OCI-LY3 (cell line): Measurements from ENCODE around the gene COA7.
"Not testable (repeated sequence)": the region's sequence is repeated elsewhere in the genome, so short reads cannot be mapped to it uniquely, and the experiment has no call there.

Experiments used
- H2AFZ ChIP-seq: fragments of 200-600, 300-600 bp; shearing (Covaris generic); 2 replicates; pipeline ENCODE4 v1.6.0; 2014; ENCODE audit warnings: antibody characterized with exemption, low read depth, low read length
- H3K27ac ChIP-seq: fragments of 200-600, 300-600 bp; sonication (generic); 2 replicates; pipeline ENCODE4 v1.5.1; 2014; ENCODE audit warnings: mild to moderate bottlenecking, low read length, moderate library complexity, mixed read lengths
- H3K27me3 ChIP-seq: fragments of 200-600, 300-600 bp; sonication (generic); 2 replicates; pipeline ENCODE4 v1.6.1; 2014; ENCODE audit warnings: low read depth, low read length, mixed read lengths
- H3K36me3 ChIP-seq: fragments of 200-600, 300-600 bp; sonication (generic); replicated peaks from 2 replicates; pipeline ENCODE3; 2014; ENCODE audit warnings: low read depth, low read length, mixed read lengths
- H3K4me1 ChIP-seq: fragments of 300-600, 200-600 bp; sonication (generic); 2 replicates; pipeline ENCODE4 v1.6.1; 2014; ENCODE audit warnings: low read length, mixed read lengths
- H3K4me2 ChIP-seq: fragments of 200-600, 300-600 bp; sonication (generic); 2 replicates; pipeline ENCODE4 v1.6.1; 2014; ENCODE audit warnings: low read length, mixed read lengths
- H3K4me3 ChIP-seq: fragments of 300-600, 200-600 bp; sonication (generic); 2 replicates; pipeline ENCODE4 v1.5.1; 2014; ENCODE audit warnings: antibody characterized with exemption, mild to moderate bottlenecking, low read length, moderate library complexity
- H3K79me2 ChIP-seq: fragments of 300-600, 200-600 bp; shearing (Covaris generic); 2 replicates; pipeline ENCODE4 v1.6.1; 2014; ENCODE audit warnings: mild to moderate bottlenecking, low read length, mixed read lengths
- H3K9ac ChIP-seq: fragments of 300-600, 200-600 bp; shearing (Covaris generic); 2 replicates; pipeline ENCODE4 v1.6.0; 2014; ENCODE audit warnings: mild to moderate bottlenecking, low read length, moderate library complexity
- H3K9me3 ChIP-seq: fragments of 200-600, 300-600 bp; shearing (Covaris generic); 2 replicates; pipeline ENCODE4 v1.6.1; 2014; ENCODE audit warnings: low read length, mixed read lengths; ENCODE audit not compliant: insufficient read depth
- H4K20me1 ChIP-seq: fragments of 200-600, 300-600 bp; sonication (generic); 2 replicates; pipeline ENCODE4 v1.6.1; 2016; ENCODE audit warnings: low read length, mixed read lengths; ENCODE audit not compliant: insufficient read depth
- EZH2phosphoT487 ChIP-seq: fragments of 200-600 bp; shearing (Covaris generic); IDR thresholded peaks from 2 replicates; pipeline ENCODE4 v1.6.1; 2018; ENCODE audit warnings: antibody characterized with exemption, mixed run types, low read depth
- TF ChIP-seq, protein P1 (sequence below): fragments of 200-600, 300-600 bp; sonication (generic); IDR thresholded peaks from 2 replicates; pipeline ENCODE4 v1.5.1; 2014; ENCODE audit warnings: antibody characterized with exemption, low read length, low read depth

COA7 gene

DNA sequence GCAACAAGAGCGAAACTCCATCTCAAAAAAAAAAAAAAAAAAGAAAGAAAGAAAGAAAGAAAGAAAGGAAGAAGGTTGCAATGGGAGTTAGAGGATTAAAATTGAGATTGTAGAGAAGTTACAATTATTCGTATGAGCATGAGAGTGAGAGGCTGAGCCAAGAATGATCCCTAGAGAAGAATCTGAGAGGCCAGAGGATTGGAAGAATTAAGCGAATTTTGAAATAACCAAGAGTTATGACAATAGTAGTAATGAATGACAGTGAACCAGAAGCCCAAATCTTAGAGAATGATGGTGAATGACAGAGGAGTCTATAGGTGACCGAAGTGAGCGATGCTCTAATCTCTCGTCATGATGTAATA lies 27.7 kb upstream of the COA7 start:
- H3K27me3 ChIP-seq: no peaks in the 10 kb centered on the region
- H2AFZ ChIP-seq: peak overlapping the region; percentile 98
- H3K36me3 ChIP-seq: no peaks in the 10 kb centered on the region
- peaks cover 20% of the 10 kb centered on the region for H3K79me2 ChIP-seq
- H3K9ac ChIP-seq: peak overlapping the region; percentile 58
- H3K4me1 ChIP-seq: peaks cover 7% of the 10 kb centered on the region; the same call in 1 of the 2 replicates
- H3K9me3 ChIP-seq: no peaks in the 10 kb centered on the region
- peak overlapping the region; percentile 98 for H3K4me3 ChIP-seq
- H4K20me1 ChIP-seq: no peaks in the 10 kb centered on the region
- TF ChIP-seq, protein P1, sequence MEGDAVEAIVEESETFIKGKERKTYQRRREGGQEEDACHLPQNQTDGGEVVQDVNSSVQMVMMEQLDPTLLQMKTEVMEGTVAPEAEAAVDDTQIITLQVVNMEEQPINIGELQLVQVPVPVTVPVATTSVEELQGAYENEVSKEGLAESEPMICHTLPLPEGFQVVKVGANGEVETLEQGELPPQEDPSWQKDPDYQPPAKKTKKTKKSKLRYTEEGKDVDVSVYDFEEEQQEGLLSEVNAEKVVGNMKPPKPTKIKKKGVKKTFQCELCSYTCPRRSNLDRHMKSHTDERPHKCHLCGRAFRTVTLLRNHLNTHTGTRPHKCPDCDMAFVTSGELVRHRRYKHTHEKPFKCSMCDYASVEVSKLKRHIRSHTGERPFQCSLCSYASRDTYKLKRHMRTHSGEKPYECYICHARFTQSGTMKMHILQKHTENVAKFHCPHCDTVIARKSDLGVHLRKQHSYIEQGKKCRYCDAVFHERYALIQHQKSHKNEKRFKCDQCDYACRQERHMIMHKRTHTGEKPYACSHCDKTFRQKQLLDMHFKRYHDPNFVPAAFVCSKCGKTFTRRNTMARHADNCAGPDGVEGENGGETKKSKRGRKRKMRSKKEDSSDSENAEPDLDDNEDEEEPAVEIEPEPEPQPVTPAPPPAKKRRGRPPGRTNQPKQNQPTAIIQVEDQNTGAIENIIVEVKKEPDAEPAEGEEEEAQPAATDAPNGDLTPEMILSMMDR: no peak
- TF ChIP-seq EZH2phosphoT487: no peak
- peak overlapping the region; percentile 71 for H3K4me2 ChIP-seq
- no peak overlapping the region for H3K27ac ChIP-seq

DNA sequence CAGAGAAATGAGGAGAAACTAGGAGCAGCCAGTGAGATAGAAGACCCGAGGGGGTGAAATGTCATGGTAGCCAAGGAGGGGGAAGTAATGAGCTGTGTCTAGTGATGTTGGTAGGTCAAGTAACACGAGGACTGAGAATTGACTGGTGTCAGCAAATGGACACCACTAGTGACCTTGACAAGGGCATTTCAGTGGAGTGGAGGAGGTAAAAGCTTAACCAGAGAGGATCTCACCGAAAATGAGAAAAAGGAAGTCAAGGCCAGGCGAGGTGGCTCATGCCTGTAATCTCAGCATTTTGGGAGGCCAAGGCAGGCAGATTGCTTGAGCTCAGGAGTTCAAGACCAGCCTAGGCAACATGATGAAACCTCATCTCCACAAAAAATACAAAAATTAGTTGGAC lies 25.1 kb upstream of the COA7 start:
- no peaks in the 10 kb centered on the region for H3K36me3 ChIP-seq
- H4K20me1 ChIP-seq: no peaks in the 10 kb centered on the region
- no peaks in the 10 kb centered on the region for H3K27me3 ChIP-seq
- H3K27ac ChIP-seq: no peak overlapping the region
- H3K79me2 ChIP-seq: peaks cover 18% of the 10 kb centered on the region
- no peaks in the 10 kb centered on the region for H3K9me3 ChIP-seq
- H3K4me1 ChIP-seq: peaks cover 7% of the 10 kb centered on the region; the same call in 1 of the 2 replicates
- no peak overlapping the region for H3K4me2 ChIP-seq
- no peak overlapping the region for H2AFZ ChIP-seq
- TF ChIP-seq, protein P1: no peak
- TF ChIP-seq EZH2phosphoT487: no peak
- no peak overlapping the region for H3K4me3 ChIP-seq
- no peak overlapping the region for H3K9ac ChIP-seq

DNA sequence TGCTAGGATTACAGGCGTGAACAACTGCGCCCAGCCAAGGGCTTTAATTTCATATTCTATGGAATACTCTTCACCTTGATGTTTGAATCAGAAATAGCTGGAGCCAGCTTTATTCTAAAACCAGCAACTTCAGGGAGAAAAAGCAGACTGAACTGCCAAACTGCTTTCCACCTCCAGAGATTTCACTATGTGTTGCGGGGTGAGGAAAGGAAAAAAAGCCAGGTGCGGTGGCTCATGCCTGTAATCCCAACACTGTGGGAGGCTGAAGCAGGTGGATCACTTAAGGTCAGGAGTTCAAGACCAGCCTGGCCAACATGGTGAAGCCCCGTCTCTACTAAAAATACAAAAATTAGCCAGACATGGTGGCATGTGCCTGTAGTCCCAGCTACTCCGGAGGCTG lies 17.1 kb upstream of the COA7 start:
- not testable (repeated sequence) for H3K9me3 ChIP-seq, H4K20me1 ChIP-seq, H3K4me2 ChIP-seq, H3K4me3 ChIP-seq, H3K27me3 ChIP-seq, H3K9ac ChIP-seq, H3K36me3 ChIP-seq, H3K27ac ChIP-seq, H2AFZ ChIP-seq, H3K79me2 ChIP-seq, H3K4me1 ChIP-seq

DNA sequence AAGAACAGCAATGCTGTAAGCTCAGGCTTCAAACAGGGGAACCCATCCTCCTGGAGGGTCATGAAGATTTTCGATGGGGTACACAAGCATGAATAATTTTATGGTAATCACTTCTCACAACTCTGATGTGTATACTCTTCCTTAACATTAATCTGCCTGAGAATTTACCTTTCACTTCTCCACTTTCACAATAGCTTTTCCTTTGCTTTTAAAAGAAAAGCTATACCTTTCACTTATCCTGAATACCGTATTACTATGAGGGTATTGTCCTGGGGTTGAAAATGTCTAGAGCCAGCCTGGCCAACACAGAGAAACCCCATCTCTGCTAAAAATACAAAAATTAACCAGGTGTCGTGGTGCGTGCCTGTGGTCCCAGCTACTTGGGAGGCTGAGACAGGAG lies 15.4 kb upstream of the COA7 start:
- Histone ChIP-seq H3K27ac (no peak overlapping the region), H2AFZ (no peak overlapping the region), H3K9me3 (no peaks in the 10 kb centered on the region), H3K36me3 (no peaks in the 10 kb centered on the region), H3K4me3 (no peak overlapping the region), H4K20me1 (no peaks in the 10 kb centered on the region), H3K79me2 (no peaks in the 10 kb centered on the region), H3K4me2 (no peak overlapping the region), H3K4me1 (no peaks in the 10 kb centered on the region), H3K27me3 (no peaks in the 10 kb centered on the region), H3K9ac (no peak overlapping the region)
- TF ChIP-seq, protein P1: no peak
- TF ChIP-seq EZH2phosphoT487: no peak

DNA sequence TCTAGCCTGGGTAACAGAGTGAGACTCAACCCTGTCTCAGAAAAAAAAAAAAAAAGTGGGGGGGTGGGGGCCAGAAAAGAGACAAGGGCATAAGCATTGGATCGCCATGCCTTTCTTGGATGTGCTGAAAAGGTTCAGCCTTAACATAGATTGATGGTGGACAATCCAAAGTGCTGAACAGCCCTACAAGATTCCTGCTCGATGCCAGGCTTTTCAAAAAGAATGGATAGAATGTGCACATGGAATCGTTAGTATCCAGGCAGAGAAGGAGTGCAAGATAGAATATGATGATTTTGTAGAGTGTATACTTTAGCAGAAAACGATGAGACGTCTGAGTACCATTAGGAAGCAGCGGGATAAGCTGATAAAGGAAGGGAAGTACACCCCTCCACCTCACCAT lies 10.9 kb upstream of the COA7 start:
- no peak overlapping the region for H2AFZ ChIP-seq
- H3K4me1 ChIP-seq: no peaks in the 10 kb centered on the region
- no peaks in the 10 kb centered on the region for H3K36me3 ChIP-seq
- H3K79me2 ChIP-seq: no peaks in the 10 kb centered on the region
- no peak overlapping the region for H3K9ac ChIP-seq
- H3K9me3 ChIP-seq: no peaks in the 10 kb centered on the region
- H3K27me3 ChIP-seq: no peaks in the 10 kb centered on the region
- no peak overlapping the region for H3K4me2 ChIP-seq
- TF ChIP-seq, protein P1: no peak
- no peak for TF ChIP-seq EZH2phosphoT487
- H3K27ac ChIP-seq: no peak overlapping the region
- no peaks in the 10 kb centered on the region for H4K20me1 ChIP-seq
- H3K4me3 ChIP-seq: no peak overlapping the region
